Activated CD4-positive, alpha-beta memory T cell treated with anti-CD3 and anti-CD28 coated beads for 36 hours (primary cell): ENCODE results near the gene WDFY1. TPM values are rescaled to one million over a fixed set of nuclear protein-coding genes. Genes with fewer than 3 reads are reported as not detected.
A peak's percentile ranks its signal among the peaks of the same experiment; 100 is the strongest.

Experiments used
- CTCF ChIA-PET: fragments of 350-600 bp; sonication (Branson Sonifier 250); formaldehyde crosslinking; loops from one replicate; lab custom pipeline; 2021; ENCODE audit warnings: antibody characterized with exemption, inconsistent platforms; lab: Charles Lee
- POLR2A ChIA-PET: fragments of 350-600 bp; sonication (Branson Sonifier 250); formaldehyde crosslinking; loops from one replicate; lab custom pipeline; 2021; ENCODE audit warnings: antibody characterized with exemption; lab: Charles Lee
- DNase-seq: peaks from one replicate; pipeline ENCODE4 v3.0.0-alpha.2; 2020
- H3K27ac Mint-ChIP-seq: one replicate; pipeline ENCODE4 v1.8.0; 2021; ENCODE audit warnings: mixed read lengths
- H3K27me3 Mint-ChIP-seq: one replicate; pipeline ENCODE4 v1.8.0; 2021; ENCODE audit warnings: mixed read lengths
- H3K36me3 Mint-ChIP-seq: one replicate; pipeline ENCODE4 v1.8.0; 2021; ENCODE audit warnings: mixed read lengths
- H3K4me1 Mint-ChIP-seq: one replicate; pipeline ENCODE4 v1.8.0; 2021; ENCODE audit warnings: low read depth, mixed read lengths
- H3K4me3 Mint-ChIP-seq: one replicate; pipeline ENCODE4 v1.8.0; 2021; ENCODE audit warnings: mild to moderate bottlenecking, mixed read lengths
- H3K9me3 Mint-ChIP-seq: one replicate; pipeline ENCODE4 v1.8.0; 2021; ENCODE audit warnings: mixed read lengths
- intact Hi-C: fragments of 100-400 bp; cut with micrococcal nuclease; formaldehyde crosslinking; loops from one replicate; pipeline ENCODE4 v1.15.1; 2023
- total RNA-seq, 2 experiments: library from RNA; stranded (reverse); gene quantifications; one replicate each; pipeline ENCODE4 v1.2.3, GENCODE V29; 2021

WDFY1 gene
- total RNA-seq, 2 experiments from 2014 or later = 48.7 to 50.1 TPM

DNA sequence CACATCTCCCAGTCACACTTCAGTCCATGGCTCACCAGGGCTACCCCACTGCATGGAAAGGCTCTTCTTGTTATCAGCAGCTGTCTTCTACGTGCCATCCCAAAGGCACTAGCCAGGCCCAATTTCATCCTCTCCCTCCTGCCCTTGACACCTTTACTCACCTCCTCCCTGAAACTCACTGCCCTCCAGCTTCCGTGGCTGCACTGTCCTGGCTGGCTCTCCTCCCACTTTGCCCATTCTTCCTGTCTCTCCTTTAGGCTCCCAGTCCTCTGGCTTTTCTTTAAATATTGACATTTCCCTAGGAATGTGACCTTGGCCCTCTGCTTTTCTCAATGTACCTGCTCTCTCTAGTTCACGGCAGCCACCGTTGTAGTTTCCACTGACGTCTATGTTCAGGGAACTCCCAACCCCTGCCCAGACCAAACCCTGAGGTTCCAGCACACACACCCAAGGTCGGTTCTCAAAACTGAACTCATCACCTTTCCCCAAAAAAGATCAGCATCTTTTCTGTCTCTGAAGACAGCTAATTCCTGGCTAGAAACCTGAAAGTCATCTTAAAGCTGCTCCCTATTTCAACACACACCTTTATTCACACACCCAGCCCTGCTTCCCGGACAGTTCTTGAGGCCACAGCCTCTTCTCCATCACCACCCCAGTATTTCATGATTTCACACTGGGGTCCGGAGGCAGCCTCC lies 36.7 kb downstream of the WDFY1 start:
- CTCF ChIA-PET = no interaction called here
- H3K9me3 Mint-ChIP-seq = no peaks in the 10 kb centered on the region
- H3K27me3 Mint-ChIP-seq = no peaks in the 10 kb centered on the region
- no peak overlapping the region for H3K27ac Mint-ChIP-seq
- H3K4me1 Mint-ChIP-seq = no peaks in the 10 kb centered on the region
- POLR2A ChIA-PET = no interaction called here
- no peak for DNase-seq
- peaks cover 19% of the 10 kb centered on the region for H3K36me3 Mint-ChIP-seq
- no peak overlapping the region for H3K4me3 Mint-ChIP-seq
- intact Hi-C loops = no loop called here

- intact Hi-C loops = no loop called here
- ChIA-PET CTCF (no interaction called here), POLR2A (no interaction called here)
- H3K9me3 Mint-ChIP-seq = no peaks in the 10 kb centered on the region
- H3K4me3 Mint-ChIP-seq = no peak overlapping the region
- H3K27me3 Mint-ChIP-seq = no peaks in the 10 kb centered on the region
- H3K36me3 Mint-ChIP-seq = peaks cover 23% of the 10 kb centered on the region
- no peak for DNase-seq
- H3K4me1 Mint-ChIP-seq = no peaks in the 10 kb centered on the region
- no peak overlapping the region for H3K27ac Mint-ChIP-seq
These were observed 39.1 kb downstream of the WDFY1 start for GRCh38 chr2:223905996-223906395.

DNA sequence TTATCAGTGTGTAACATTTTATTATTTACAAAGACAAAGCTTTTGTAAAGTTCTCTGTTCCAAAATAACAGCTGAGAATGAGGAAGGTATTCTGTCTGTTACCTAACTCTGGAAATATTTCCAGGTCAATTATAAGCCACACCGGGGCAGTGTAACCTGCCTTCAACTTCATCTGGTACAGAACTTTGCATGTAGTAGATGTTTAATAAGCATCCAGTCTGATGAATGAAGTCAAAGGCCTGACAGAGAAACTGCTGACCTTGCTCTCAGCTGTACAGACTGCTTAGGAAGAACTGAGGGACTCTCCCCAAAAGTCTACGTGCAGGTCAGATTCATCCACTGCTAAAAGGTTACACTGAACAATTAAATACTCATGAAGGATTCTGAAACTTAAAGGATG lies 43.3 kb downstream of the WDFY1 start:
- Mint-ChIP-seq H3K36me3 (peaks cover 50% of the 10 kb centered on the region), H3K27ac (no peak overlapping the region), H3K9me3 (no peaks in the 10 kb centered on the region), H3K4me3 (no peak overlapping the region), H3K27me3 (no peaks in the 10 kb centered on the region), H3K4me1 (peaks cover 15% of the 10 kb centered on the region)
- intact Hi-C loops = no loop called here
- ChIA-PET POLR2A (no interaction called here), CTCF (interaction anchor here (0.6 to 1.4 kb wide), 2 partner anchors 18 to 25 kb away, joined by 3 to 5 read pairs; no protein-coding TSS in a partner anchor)
- DNase-seq = no peak

DNA sequence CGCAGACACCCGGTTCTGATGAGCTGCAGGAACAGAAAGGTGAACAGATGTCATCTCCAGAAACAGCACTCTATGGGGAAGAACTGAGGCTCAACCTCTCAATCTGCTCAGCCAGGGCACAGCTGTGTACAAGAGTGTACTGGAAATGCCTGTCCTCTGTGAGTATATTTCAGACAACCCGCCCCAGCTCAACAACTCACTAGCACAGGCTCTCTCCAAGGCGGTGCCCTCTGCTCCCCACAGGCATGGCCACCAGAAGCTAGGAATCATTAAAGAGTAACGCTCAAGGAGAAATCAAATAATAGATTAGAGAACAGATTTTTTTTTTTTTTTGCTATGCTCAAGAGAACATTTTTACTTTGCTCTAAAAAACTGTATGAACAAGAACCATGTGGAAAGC lies 43.8 kb downstream of the WDFY1 start:
- CTCF ChIA-PET = interaction anchor here (0.6 to 1.4 kb wide), 2 partner anchors 19 to 26 kb away, joined by 3 to 5 read pairs; no protein-coding TSS in a partner anchor
- Mint-ChIP-seq H3K4me3 (no peak overlapping the region), H3K4me1 (peaks cover 21% of the 10 kb centered on the region), H3K27ac (no peak overlapping the region), H3K9me3 (no peaks in the 10 kb centered on the region), H3K36me3 (peaks cover 51% of the 10 kb centered on the region), H3K27me3 (no peaks in the 10 kb centered on the region)
- POLR2A ChIA-PET = no interaction called here
- intact Hi-C loops = no loop called here
- no peak for DNase-seq

DNA sequence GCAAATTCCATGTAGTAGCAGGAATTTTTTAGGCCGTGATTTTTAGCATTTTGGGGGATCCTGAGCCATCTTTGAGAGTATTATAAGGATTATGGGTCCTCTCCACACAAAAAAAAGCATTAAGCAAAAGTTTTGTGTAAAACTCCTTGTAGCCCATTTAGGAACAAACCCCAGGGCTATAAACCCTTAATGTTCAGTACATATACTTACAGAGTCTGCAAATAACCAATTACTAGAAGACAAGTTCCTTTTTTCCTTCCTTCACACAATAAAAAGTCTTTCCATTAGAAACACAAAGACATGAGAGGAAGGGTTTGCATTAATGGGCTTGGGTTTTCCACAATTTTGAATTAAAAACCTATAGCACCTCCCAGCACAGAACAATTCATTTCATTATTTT lies 44.6 kb downstream of the WDFY1 start:
- Mint-ChIP-seq H3K9me3 (no peaks in the 10 kb centered on the region), H3K4me1 (peaks cover 25% of the 10 kb centered on the region), H3K4me3 (no peak overlapping the region), H3K27ac (no peak overlapping the region), H3K36me3 (peaks cover 53% of the 10 kb centered on the region), H3K27me3 (no peaks in the 10 kb centered on the region)
- POLR2A ChIA-PET = no interaction called here
- intact Hi-C loops = no loop called here
- no peak for DNase-seq
- CTCF ChIA-PET = no interaction called here

DNA sequence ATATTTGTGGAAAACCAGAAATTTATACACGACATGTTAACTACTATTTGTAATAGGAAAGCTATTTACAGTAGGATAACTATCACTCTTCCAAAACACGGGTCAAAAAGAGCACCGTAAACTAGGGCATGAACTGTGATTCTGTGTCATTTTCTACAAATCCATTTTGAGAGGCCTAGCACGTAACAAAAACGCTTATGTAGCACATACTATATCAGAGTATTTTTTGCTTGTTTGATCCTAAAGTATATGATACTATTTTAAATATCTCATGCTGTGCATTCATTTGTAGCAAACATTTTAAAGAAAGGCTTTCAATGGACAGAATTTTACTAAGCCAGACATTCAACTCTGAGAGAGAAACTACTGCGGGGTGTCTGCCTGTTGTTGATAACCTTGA lies 45.1 kb downstream of the WDFY1 start:
- no peak for DNase-seq
- Mint-ChIP-seq H3K4me3 (no peak overlapping the region), H3K27me3 (no peaks in the 10 kb centered on the region), H3K9me3 (no peaks in the 10 kb centered on the region), H3K36me3 (peaks cover 52% of the 10 kb centered on the region), H3K4me1 (peaks cover 28% of the 10 kb centered on the region), H3K27ac (no peak overlapping the region)
- CTCF ChIA-PET = interaction anchor here (1.2 kb wide), 1 partner anchor 70 kb away, joined by 4 read pairs; no protein-coding TSS in a partner anchor
- intact Hi-C loops = no loop called here
- POLR2A ChIA-PET = no interaction called here

DNA sequence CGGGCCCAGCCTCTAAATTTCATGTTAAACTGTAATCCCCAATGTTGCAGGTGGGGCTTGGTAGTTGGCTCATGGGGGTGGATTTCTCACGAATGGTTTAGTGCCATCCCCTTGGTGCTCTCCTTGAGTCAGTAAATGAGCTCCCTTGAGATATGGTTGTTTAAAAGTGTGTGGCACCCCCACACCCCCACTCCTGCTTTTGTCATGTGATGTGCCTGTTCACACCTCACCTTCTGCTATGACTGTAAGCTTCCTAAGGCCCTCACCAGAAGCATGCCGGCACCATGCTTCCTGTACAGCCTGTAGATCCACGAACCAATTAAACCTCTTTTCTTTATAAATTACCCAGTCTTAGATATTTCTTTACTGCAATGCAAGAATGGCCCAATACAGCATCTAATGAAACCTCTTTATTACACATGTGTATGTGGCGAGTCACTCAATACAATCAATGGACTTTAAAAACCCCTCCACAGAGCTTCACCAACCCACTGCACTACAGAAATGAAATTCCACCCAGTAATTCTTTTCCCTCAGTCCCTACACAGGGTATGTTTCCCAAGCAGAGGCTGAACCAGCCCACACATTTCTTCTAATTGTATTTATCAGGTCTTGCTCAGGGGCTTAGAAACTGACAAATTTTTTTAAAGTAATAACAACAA lies 47.3 kb downstream of the WDFY1 start:
- Mint-ChIP-seq H3K27me3 (no peaks in the 10 kb centered on the region), H3K9me3 (no peaks in the 10 kb centered on the region), H3K4me3 (no peak overlapping the region), H3K36me3 (peaks cover 51% of the 10 kb centered on the region), H3K27ac (peak overlapping the region; percentile 57), H3K4me1 (peaks cover 28% of the 10 kb centered on the region)
- intact Hi-C loops = no loop called here
- POLR2A ChIA-PET = interaction anchor here (1.1 kb wide), 1 partner anchor 44 kb away, joined by 3 read pairs; no protein-coding TSS in a partner anchor
- DNase-seq = peak; percentile 44
- CTCF ChIA-PET = interaction anchor here (0.7 to 1.2 kb wide), 3 partner anchors 73 to 137 kb away, joined by 3 to 4 read pairs (median 3); no protein-coding TSS in a partner anchor

- no peaks in the 10 kb centered on the region for H3K27me3 Mint-ChIP-seq
- ChIA-PET POLR2A (interaction anchor here (1.1 kb wide), 1 partner anchor 45 kb away, joined by 3 read pairs; no protein-coding TSS in a partner anchor), CTCF (interaction anchor here (0.6 to 1.2 kb wide), 3 partner anchors 45 to 136 kb away, joined by 3 to 4 read pairs (median 3); no protein-coding TSS in a partner anchor)
- intact Hi-C loops = no loop called here
- peak; percentile 51 for DNase-seq
- H3K27ac Mint-ChIP-seq = peak overlapping the region; percentile 33
- H3K9me3 Mint-ChIP-seq = no peaks in the 10 kb centered on the region
- peaks cover 28% of the 10 kb centered on the region for H3K4me1 Mint-ChIP-seq
- H3K4me3 Mint-ChIP-seq = no peak overlapping the region
- H3K36me3 Mint-ChIP-seq = peaks cover 55% of the 10 kb centered on the region
These were observed 48.3 kb downstream of the WDFY1 start for GRCh38 chr2:223896833-223897311.

GRCh38 chr2:223894968-223895367 lies 50.2 kb downstream of the WDFY1 start:
- Mint-ChIP-seq H3K36me3 (peaks cover 46% of the 10 kb centered on the region), H3K9me3 (no peaks in the 10 kb centered on the region), H3K4me1 (peaks cover 28% of the 10 kb centered on the region), H3K4me3 (no peak overlapping the region), H3K27me3 (no peaks in the 10 kb centered on the region), H3K27ac (no peak overlapping the region)
- DNase-seq = no peak
- ChIA-PET POLR2A (no interaction called here), CTCF (no interaction called here)
- intact Hi-C loops = loop anchor here (2.0 kb wide), 1 partner anchor 42 kb away; no protein-coding TSS in a partner anchor

- H3K4me1 Mint-ChIP-seq = peaks cover 35% of the 10 kb centered on the region
These were observed 51.1 kb downstream of the WDFY1 start for GRCh38 chr2:223894009-223894408.

GRCh38 chr2:223890721-223891120 lies 54.4 kb downstream of the WDFY1 start:
- peaks cover 43% of the 10 kb centered on the region for H3K36me3 Mint-ChIP-seq
- H3K4me3 Mint-ChIP-seq = no peak overlapping the region
- intact Hi-C loops = no loop called here

More at GRCh38 chr2:223894009-223894408, 51.1 kb downstream of the WDFY1 start:
- POLR2A ChIA-PET = interaction anchor here (0.5 kb wide), 1 partner anchor 17 kb away, joined by 3 read pairs; no protein-coding TSS in a partner anchor
- Mint-ChIP-seq H3K27me3 (no peaks in the 10 kb centered on the region), H3K9me3 (peaks cover 6% of the 10 kb centered on the region), H3K27ac (no peak overlapping the region), H3K36me3 (peaks cover 52% of the 10 kb centered on the region), H3K4me3 (no peak overlapping the region)
- CTCF ChIA-PET = no interaction called here
- no peak for DNase-seq
- intact Hi-C loops = loop anchor here (2.0 kb wide), 1 partner anchor 43 kb away; no protein-coding TSS in a partner anchor

DNA sequence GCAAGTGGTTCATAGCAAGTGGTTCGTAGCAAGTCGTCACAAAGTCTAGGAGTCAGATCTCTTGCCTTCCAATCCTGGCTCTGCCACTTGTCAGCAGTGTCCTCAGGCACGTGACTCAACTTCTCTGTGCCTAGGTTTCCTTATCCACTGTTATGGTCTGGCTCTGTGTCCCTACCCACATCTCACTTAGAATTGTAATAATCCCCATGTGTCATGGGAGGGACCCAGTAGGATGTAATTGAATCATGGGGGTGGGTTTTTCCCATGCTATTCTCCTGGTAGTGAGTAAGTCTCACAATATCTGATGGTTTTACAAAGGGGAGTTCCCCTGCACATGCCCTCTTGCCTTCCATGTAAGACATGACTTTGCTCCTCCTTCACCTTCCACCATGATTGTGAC lies 55.9 kb downstream of the WDFY1 start:
- Mint-ChIP-seq H3K27me3 (no peaks in the 10 kb centered on the region), H3K4me3 (no peak overlapping the region), H3K36me3 (peaks cover 45% of the 10 kb centered on the region), H3K9me3 (peaks cover 6% of the 10 kb centered on the region), H3K4me1 (peaks cover 17% of the 10 kb centered on the region), H3K27ac (peak overlapping the region; percentile 21)
- ChIA-PET CTCF (no interaction called here), POLR2A (no interaction called here)
- intact Hi-C loops = no loop called here
- DNase-seq = no peak

More at GRCh38 chr2:223890721-223891120, 54.4 kb downstream of the WDFY1 start:
- CTCF ChIA-PET = no interaction called here
- Mint-ChIP-seq H3K27ac (no peak overlapping the region), H3K9me3 (peaks cover 6% of the 10 kb centered on the region), H3K4me1 (peaks cover 13% of the 10 kb centered on the region), H3K27me3 (no peaks in the 10 kb centered on the region)
- POLR2A ChIA-PET = no interaction called here
- DNase-seq = no peak
